SK-N-SH (cell line): ENCODE results near the gene ORMDL1. TPM values are rescaled to one million over a fixed set of nuclear protein-coding genes. Genes with fewer than 3 reads are reported as not detected.

ENCODE experiments used
- polyA plus RNA-seq, 3 experiments: library from polyadenylated mRNA; depleted of rRNA; stranded (reverse); fragments of >200 nt; gene quantifications; 2 replicates each; pipeline ENCODE4 v1.2.3, GENCODE V29; 2012

Gene ORMDL1
- polyA plus RNA-seq, 1 of the 3 experiments (the other 2 are of a cell fraction) = 99.2 TPM

Other genes starting within 250 kb of the ORMDL1 start
- gene SLC40A1, start 203.6 kb downstream of the ORMDL1 start, polyA plus RNA-seq (2012; rRNA removed) = 1.8 and 2.1 TPM in 2 replicates
- 15.5 and 19.5 TPM in 2 replicates for gene ASNSD1, start 122.9 kb downstream of the ORMDL1 start, polyA plus RNA-seq (2012; rRNA removed)
- gene ANKAR, start 109.7 kb downstream of the ORMDL1 start, polyA plus RNA-seq (2012; rRNA removed) = 1.6 and 2.1 TPM in 2 replicates
- 5.8 and 8.3 TPM in 2 replicates for gene OSGEPL1, start 21.5 kb downstream of the ORMDL1 start, polyA plus RNA-seq (2012; rRNA removed)
- 7.7 and 9.6 TPM in 2 replicates for gene PMS1, start 111 bp upstream of the ORMDL1 start, polyA plus RNA-seq (2012; rRNA removed)